ENCODE results near the gene SETBP1. TPM values are rescaled to one million over a fixed set of nuclear protein-coding genes. Genes with fewer than 3 reads are reported as not detected.

SETBP1 gene
- total RNA-seq, 1 experiment from 2014 or later, result 0.23 TPM

DNA sequence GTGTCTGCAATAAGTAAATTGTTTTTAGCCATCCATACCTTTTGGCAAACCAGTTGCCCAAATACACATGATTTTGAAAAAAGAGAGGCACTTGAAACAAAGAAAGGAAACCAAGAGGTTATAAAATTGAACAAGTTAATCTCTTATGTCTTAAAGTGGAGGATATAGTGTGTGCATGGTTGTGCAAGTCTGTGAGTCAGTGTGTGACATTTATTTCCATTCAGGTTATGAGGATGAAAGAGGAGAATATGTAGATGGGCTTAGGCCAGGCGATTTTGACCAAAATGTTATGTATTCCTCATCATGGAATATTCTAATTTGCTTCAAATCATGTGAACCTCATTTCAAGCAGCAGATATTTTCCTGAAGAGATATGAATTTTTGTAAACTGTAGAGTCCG is 123.3 kb downstream of the SETBP1 start:
- intact Hi-C loops (cut with micrococcal nuclease; ENCODE audit: unreplicated experiment) (no loop called here), in situ Hi-C loops (cut with HindIII; ENCODE audit: low pct_unique_long_range_greater_than_20kb, low sequenced_read_pairs) (no loop called here)
- no peaks in the 10 kb centered on the region for H3K27me3 ChIP-seq (ENCODE audit: control insufficient read depth, insufficient read depth, low read length)
- no peaks in the 10 kb centered on the region for H3K4me1 ChIP-seq (ENCODE audit: control insufficient read depth, insufficient read depth, low read length)
- ATAC-seq (no peak), DNase-seq (ENCODE audit: low read depth, low spot score) (no peak)
- ChIA-PET POLR2A (no interaction called here), CTCF (no interaction called here)
- no TSS peak for BruUV-seq (replicated peaks)
- no peak overlapping the region for H3K4me3 ChIP-seq (ENCODE audit: low read depth in 2 of 2, low read length in 2 of 2)
- TF ChIP-seq, protein P1, sequence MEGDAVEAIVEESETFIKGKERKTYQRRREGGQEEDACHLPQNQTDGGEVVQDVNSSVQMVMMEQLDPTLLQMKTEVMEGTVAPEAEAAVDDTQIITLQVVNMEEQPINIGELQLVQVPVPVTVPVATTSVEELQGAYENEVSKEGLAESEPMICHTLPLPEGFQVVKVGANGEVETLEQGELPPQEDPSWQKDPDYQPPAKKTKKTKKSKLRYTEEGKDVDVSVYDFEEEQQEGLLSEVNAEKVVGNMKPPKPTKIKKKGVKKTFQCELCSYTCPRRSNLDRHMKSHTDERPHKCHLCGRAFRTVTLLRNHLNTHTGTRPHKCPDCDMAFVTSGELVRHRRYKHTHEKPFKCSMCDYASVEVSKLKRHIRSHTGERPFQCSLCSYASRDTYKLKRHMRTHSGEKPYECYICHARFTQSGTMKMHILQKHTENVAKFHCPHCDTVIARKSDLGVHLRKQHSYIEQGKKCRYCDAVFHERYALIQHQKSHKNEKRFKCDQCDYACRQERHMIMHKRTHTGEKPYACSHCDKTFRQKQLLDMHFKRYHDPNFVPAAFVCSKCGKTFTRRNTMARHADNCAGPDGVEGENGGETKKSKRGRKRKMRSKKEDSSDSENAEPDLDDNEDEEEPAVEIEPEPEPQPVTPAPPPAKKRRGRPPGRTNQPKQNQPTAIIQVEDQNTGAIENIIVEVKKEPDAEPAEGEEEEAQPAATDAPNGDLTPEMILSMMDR (IDR thresholded peaks at IDR 0.05), result no peak
- TF ChIP-seq POLR2AphosphoS5 (IDR thresholded peaks at IDR 0.05; ENCODE audit: low read depth, low read length) (no peak), TCF7L2 (IDR thresholded peaks at IDR 0.05; ENCODE audit: low read depth, low read length) (no peak)
- H3K27ac ChIP-seq (ENCODE audit: low read length), result no peak overlapping the region
- no peaks in the 10 kb centered on the region for H3K9me3 ChIP-seq (ENCODE audit: control insufficient read depth, insufficient read depth, low read depth, low read length)
- no peaks in the 10 kb centered on the region for H3K36me3 ChIP-seq (ENCODE audit: control insufficient read depth, insufficient read depth, low read length)

DNA sequence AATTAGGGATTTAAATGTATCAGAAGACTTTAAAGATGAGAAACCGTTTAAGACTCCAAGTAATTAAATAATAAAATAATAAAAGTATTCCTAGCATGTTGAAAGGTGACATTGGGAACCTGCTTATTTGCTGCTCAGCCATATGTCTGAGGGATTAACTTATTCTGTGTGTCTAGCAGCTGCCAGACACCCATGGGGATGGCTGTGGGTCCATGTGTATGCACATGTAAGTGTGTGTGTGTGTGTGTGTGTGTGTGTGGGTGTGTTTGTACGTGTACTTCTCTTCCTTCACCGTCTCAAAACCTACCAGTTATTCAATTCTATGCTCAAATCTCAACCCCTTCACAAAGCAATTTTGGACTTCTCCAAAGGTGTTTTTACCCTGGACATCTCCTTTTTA is 124.5 kb downstream of the SETBP1 start:
- no TSS peak for BruUV-seq (replicated peaks)
- intact Hi-C loops (cut with micrococcal nuclease; ENCODE audit: unreplicated experiment) (no loop called here), in situ Hi-C loops (cut with HindIII; ENCODE audit: low pct_unique_long_range_greater_than_20kb, low sequenced_read_pairs) (no loop called here)
- no peak for ATAC-seq
- POLR2A ChIA-PET, result no interaction called here
- no peaks in the 10 kb centered on the region for H3K4me1 ChIP-seq (ENCODE audit: control insufficient read depth, insufficient read depth, low read length)
- TF ChIP-seq TCF7L2 (IDR thresholded peaks at IDR 0.05; ENCODE audit: low read depth, low read length), result no peak
- TF ChIP-seq SIN3A (IDR thresholded peaks at IDR 0.05; ENCODE audit: borderline replicate concordance, insufficient read depth, low read depth, low read length), result no peak
- TF ChIP-seq, protein P2, sequence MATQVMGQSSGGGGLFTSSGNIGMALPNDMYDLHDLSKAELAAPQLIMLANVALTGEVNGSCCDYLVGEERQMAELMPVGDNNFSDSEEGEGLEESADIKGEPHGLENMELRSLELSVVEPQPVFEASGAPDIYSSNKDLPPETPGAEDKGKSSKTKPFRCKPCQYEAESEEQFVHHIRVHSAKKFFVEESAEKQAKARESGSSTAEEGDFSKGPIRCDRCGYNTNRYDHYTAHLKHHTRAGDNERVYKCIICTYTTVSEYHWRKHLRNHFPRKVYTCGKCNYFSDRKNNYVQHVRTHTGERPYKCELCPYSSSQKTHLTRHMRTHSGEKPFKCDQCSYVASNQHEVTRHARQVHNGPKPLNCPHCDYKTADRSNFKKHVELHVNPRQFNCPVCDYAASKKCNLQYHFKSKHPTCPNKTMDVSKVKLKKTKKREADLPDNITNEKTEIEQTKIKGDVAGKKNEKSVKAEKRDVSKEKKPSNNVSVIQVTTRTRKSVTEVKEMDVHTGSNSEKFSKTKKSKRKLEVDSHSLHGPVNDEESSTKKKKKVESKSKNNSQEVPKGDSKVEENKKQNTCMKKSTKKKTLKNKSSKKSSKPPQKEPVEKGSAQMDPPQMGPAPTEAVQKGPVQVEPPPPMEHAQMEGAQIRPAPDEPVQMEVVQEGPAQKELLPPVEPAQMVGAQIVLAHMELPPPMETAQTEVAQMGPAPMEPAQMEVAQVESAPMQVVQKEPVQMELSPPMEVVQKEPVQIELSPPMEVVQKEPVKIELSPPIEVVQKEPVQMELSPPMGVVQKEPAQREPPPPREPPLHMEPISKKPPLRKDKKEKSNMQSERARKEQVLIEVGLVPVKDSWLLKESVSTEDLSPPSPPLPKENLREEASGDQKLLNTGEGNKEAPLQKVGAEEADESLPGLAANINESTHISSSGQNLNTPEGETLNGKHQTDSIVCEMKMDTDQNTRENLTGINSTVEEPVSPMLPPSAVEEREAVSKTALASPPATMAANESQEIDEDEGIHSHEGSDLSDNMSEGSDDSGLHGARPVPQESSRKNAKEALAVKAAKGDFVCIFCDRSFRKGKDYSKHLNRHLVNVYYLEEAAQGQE (IDR thresholded peaks at IDR 0.05; ENCODE audit: insufficient read depth in 1 of 2, low read depth in 2 of 2, low read length in 1 of 2), result no peak
- TF ChIP-seq, protein P1 (IDR thresholded peaks at IDR 0.05), result no peak
- TF ChIP-seq POLR2AphosphoS5 (IDR thresholded peaks at IDR 0.05; ENCODE audit: low read depth, low read length), result no peak
- H3K27me3 ChIP-seq (ENCODE audit: control insufficient read depth, insufficient read depth, low read length), result no peaks in the 10 kb centered on the region
- H3K36me3 ChIP-seq (ENCODE audit: control insufficient read depth, insufficient read depth, low read length), result no peaks in the 10 kb centered on the region
- H3K9me3 ChIP-seq (ENCODE audit: control insufficient read depth, insufficient read depth, low read depth, low read length), result no peaks in the 10 kb centered on the region
- H3K4me3 ChIP-seq (ENCODE audit: low read depth in 2 of 2, low read length in 2 of 2), result no peak overlapping the region
- H3K27ac ChIP-seq (ENCODE audit: low read length), result no peak overlapping the region
- DNase-seq (ENCODE audit: low read depth, low spot score), result no peak
- CTCF ChIA-PET, result no interaction called here

GRCh38 chr18:44805643-44806042 is 125.0 kb downstream of the SETBP1 start:
- in situ Hi-C loops (cut with HindIII; ENCODE audit: low pct_unique_long_range_greater_than_20kb, low sequenced_read_pairs), result no loop called here
- DNase-seq (ENCODE audit: low read depth, low spot score), result no peak
- CTCF ChIA-PET, result no interaction called here
- intact Hi-C loops (cut with micrococcal nuclease; ENCODE audit: unreplicated experiment), result no loop called here
- H3K36me3 ChIP-seq (ENCODE audit: control insufficient read depth, insufficient read depth, low read length), result no peaks in the 10 kb centered on the region
- H3K27ac ChIP-seq (ENCODE audit: low read length), result no peak overlapping the region
- no peaks in the 10 kb centered on the region for H3K4me1 ChIP-seq (ENCODE audit: control insufficient read depth, insufficient read depth, low read length)
- no peak for ATAC-seq
- TF ChIP-seq, protein P1 (IDR thresholded peaks at IDR 0.05), result no peak
- TF ChIP-seq, protein P2 (IDR thresholded peaks at IDR 0.05; ENCODE audit: insufficient read depth in 1 of 2, low read depth in 2 of 2, low read length in 1 of 2), result no peak
- TF ChIP-seq TCF7L2 (IDR thresholded peaks at IDR 0.05; ENCODE audit: low read depth, low read length), result no peak
- no peak for TF ChIP-seq SIN3A (IDR thresholded peaks at IDR 0.05; ENCODE audit: borderline replicate concordance, insufficient read depth, low read depth, low read length)
- no peak overlapping the region for H3K4me3 ChIP-seq (ENCODE audit: low read depth in 2 of 2, low read length in 2 of 2)
- POLR2A ChIA-PET, result no interaction called here
- BruUV-seq (replicated peaks), result no TSS peak
- H3K9me3 ChIP-seq (ENCODE audit: control insufficient read depth, insufficient read depth, low read depth, low read length), result no peaks in the 10 kb centered on the region
- H3K27me3 ChIP-seq (ENCODE audit: control insufficient read depth, insufficient read depth, low read length), result no peaks in the 10 kb centered on the region
